ENCODE measurements around the gene FZD8.

Gene FZD8

DNA sequence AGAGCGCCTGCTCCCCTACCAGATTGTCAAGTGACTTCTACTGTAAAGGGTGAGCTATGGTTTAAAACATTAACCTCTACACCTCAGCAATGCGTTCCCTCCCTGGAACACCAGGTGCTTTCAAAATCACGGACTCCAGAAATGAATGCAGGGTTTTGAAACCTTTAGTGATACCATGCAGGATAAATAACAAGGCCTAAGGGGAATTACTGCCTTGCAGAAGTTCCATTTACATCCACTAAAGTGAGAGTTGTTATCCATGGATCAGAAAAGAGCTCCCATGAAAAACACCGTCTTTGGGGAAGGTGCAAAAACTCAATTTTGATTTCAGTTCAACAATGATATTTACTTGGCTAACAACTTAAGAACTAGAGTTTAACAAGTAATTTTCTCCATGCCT is 4.0 kb downstream of the FZD8 start:
- TF ChIP-seq RAD21 (IDR thresholded peaks at IDR 0.05; ENCODE audit: low read depth) (no peak), NFIC (IDR thresholded peaks at IDR 0.05) (no peak), REST (IDR thresholded peaks at IDR 0.05; ENCODE audit: low read depth) (no peak), FOXM1 (IDR thresholded peaks at IDR 0.05; ENCODE audit: borderline replicate concordance, low read depth) (no peak), CEBPB (IDR thresholded peaks at IDR 0.05) (no peak), TCF12 (IDR thresholded peaks at IDR 0.05; ENCODE audit: low read depth) (no peak), CREB1 (IDR thresholded peaks at IDR 0.05; ENCODE audit: low read depth) (no peak), TAF1 (IDR thresholded peaks at IDR 0.05; ENCODE audit: low read depth) (no peak), TEAD4 (IDR thresholded peaks at IDR 0.05) (no peak), EP300 (IDR thresholded peaks at IDR 0.05; ENCODE audit: borderline replicate concordance) (no peak), YY1 (IDR thresholded peaks at IDR 0.05; ENCODE audit: low read depth) (no peak), ZBTB7A (IDR thresholded peaks at IDR 0.05; ENCODE audit: low read depth) (no peak), EGR1 (IDR thresholded peaks at IDR 0.05) (no peak)
- TF ChIP-seq, protein P1, sequence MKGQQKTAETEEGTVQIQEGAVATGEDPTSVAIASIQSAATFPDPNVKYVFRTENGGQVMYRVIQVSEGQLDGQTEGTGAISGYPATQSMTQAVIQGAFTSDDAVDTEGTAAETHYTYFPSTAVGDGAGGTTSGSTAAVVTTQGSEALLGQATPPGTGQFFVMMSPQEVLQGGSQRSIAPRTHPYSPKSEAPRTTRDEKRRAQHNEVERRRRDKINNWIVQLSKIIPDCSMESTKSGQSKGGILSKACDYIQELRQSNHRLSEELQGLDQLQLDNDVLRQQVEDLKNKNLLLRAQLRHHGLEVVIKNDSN (IDR thresholded peaks at IDR 0.05): no peak
- TF ChIP-seq, protein P2, sequence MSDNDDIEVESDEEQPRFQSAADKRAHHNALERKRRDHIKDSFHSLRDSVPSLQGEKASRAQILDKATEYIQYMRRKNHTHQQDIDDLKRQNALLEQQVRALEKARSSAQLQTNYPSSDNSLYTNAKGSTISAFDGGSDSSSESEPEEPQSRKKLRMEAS (IDR thresholded peaks at IDR 0.05): no peak

GRCh38 chr10:35637462-35637861 is 4.6 kb downstream of the FZD8 start:
- no peak for TF ChIP-seq EP300 (IDR thresholded peaks at IDR 0.05; ENCODE audit: borderline replicate concordance)
- TF ChIP-seq TAF1 (IDR thresholded peaks at IDR 0.05; ENCODE audit: low read depth): no peak
- TF ChIP-seq, protein P1 (IDR thresholded peaks at IDR 0.05): no peak
- TF ChIP-seq, protein P2 (IDR thresholded peaks at IDR 0.05): no peak
- TF ChIP-seq YY1 (IDR thresholded peaks at IDR 0.05; ENCODE audit: low read depth): no peak
- TF ChIP-seq TEAD4 (IDR thresholded peaks at IDR 0.05): no peak
- no peak for TF ChIP-seq FOXM1 (IDR thresholded peaks at IDR 0.05; ENCODE audit: borderline replicate concordance, low read depth)
- TF ChIP-seq CREB1 (IDR thresholded peaks at IDR 0.05; ENCODE audit: low read depth): no peak
- TF ChIP-seq EGR1 (IDR thresholded peaks at IDR 0.05): no peak

GRCh38 chr10:35636956-35637355 is 5.1 kb downstream of the FZD8 start:
- TF ChIP-seq, protein P1 (IDR thresholded peaks at IDR 0.05): no peak
- TF ChIP-seq, protein P2 (IDR thresholded peaks at IDR 0.05): no peak
- no peak for TF ChIP-seq REST (IDR thresholded peaks at IDR 0.05; ENCODE audit: low read depth)

DNA sequence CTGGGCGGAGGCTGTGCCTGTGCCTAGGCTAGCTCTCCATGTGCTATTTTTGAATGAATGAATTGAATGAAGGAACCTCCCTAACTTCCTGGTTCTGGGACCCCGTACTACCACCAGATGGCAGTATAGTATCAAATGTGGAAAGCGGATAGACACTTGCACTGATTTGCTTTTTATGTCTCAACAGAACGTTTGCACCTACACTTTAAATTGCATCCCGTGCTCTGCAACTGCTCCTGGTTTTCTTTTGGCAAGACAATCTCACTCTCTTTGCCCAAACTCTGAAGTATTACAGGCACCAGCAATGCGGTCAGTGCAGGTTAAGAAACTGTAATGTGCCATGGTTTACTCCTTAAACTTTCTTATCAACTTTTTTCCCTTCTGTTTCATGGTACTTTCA is 6.5 kb downstream of the FZD8 start:
- TF ChIP-seq CEBPB (IDR thresholded peaks at IDR 0.05): no peak
- TF ChIP-seq RAD21 (IDR thresholded peaks at IDR 0.05; ENCODE audit: low read depth): peak; percentile 95

- no peak for TF ChIP-seq TCF12 (IDR thresholded peaks at IDR 0.05; ENCODE audit: low read depth)
- TF ChIP-seq, protein P1 (IDR thresholded peaks at IDR 0.05): no peak
- TF ChIP-seq FOXM1 (IDR thresholded peaks at IDR 0.05; ENCODE audit: borderline replicate concordance, low read depth): no peak
- no peak for TF ChIP-seq CEBPB (IDR thresholded peaks at IDR 0.05)
- TF ChIP-seq RAD21 (IDR thresholded peaks at IDR 0.05; ENCODE audit: low read depth): no peak
- no peak for TF ChIP-seq NFIC (IDR thresholded peaks at IDR 0.05)
- TF ChIP-seq ZBTB7A (IDR thresholded peaks at IDR 0.05; ENCODE audit: low read depth): no peak
- no peak for TF ChIP-seq EGR1 (IDR thresholded peaks at IDR 0.05)
- no peak for TF ChIP-seq CREB1 (IDR thresholded peaks at IDR 0.05; ENCODE audit: low read depth)
- TF ChIP-seq YY1 (IDR thresholded peaks at IDR 0.05; ENCODE audit: low read depth): no peak
- no peak for TF ChIP-seq TEAD4 (IDR thresholded peaks at IDR 0.05)
- TF ChIP-seq EP300 (IDR thresholded peaks at IDR 0.05; ENCODE audit: borderline replicate concordance): no peak
- TF ChIP-seq REST (IDR thresholded peaks at IDR 0.05; ENCODE audit: low read depth): no peak
- TF ChIP-seq TAF1 (IDR thresholded peaks at IDR 0.05; ENCODE audit: low read depth): no peak
- TF ChIP-seq, protein P2 (IDR thresholded peaks at IDR 0.05): no peak
These were observed 8.8 kb downstream of the FZD8 start for GRCh38 chr10:35633006-35633980.

Measured in Ishikawa (cell line).